NCI-H460 (cell line): Measurements from ENCODE around the gene VCP. TPM values are rescaled to one million over a fixed set of nuclear protein-coding genes. Genes with fewer than 3 reads are reported as not detected.

ENCODE experiments used
- DNase-seq: peaks from one replicate; pipeline ENCODE4 v3.0.0-alpha.2; 2016; ENCODE audit warnings: low read depth; ENCODE audit errors: extremely low read depth
- total RNA-seq: library from RNA; depleted of rRNA; stranded (reverse); fragments of >200 nt; shearing (Covaris generic); gene quantifications from 2 replicates; pipeline ENCODE4 v1.2.3, GENCODE V29; 2014

Gene VCP
- total RNA-seq, 1 experiment from 2014 or later: 161 TPM

- no peak for DNase-seq
Measured at GRCh38 chr9:35069020-35069419, 3.4 kb downstream of the VCP start.

GRCh38 chr9:35067056-35067455, 5.4 kb downstream of the VCP start:
- DNase-seq: no peak

- no peak for DNase-seq
Measured at GRCh38 chr9:35060548-35061207, 11.7 kb downstream of the VCP start.

- no peak for DNase-seq
Measured at GRCh38 chr9:35059438-35059837, 13.0 kb downstream of the VCP start.

GRCh38 chr9:35057271-35057620, 15.2 kb downstream of the VCP start:
- no peak for DNase-seq

GRCh38 chr9:35056571-35057270, 15.7 kb downstream of the VCP start:
- no peak for DNase-seq

GRCh38 chr9:35054871-35055644, 17.4 kb downstream of the VCP start:
- DNase-seq: no peak

- no peak for DNase-seq
Measured at GRCh38 chr9:35054185-35054835, 18.1 kb downstream of the VCP start.

- peak; percentile 25 for DNase-seq
Measured at GRCh38 chr9:35051069-35051967, 21.1 kb downstream of the VCP start.

GRCh38 chr9:35048511-35048910, 23.9 kb downstream of the VCP start:
- DNase-seq: no peak

GRCh38 chr9:35044071-35044470, 28.4 kb downstream of the VCP start:
- no peak for DNase-seq

- no peak for DNase-seq
Measured at GRCh38 chr9:35042891-35043545, 29.4 kb downstream of the VCP start.

- no peak for DNase-seq
Measured at GRCh38 chr9:35042081-35042604, 30.3 kb downstream of the VCP start.

GRCh38 chr9:35035851-35036701, 36.3 kb downstream of the VCP start:
- DNase-seq: no peak

- no peak for DNase-seq
Measured at GRCh38 chr9:35033101-35033500, 39.3 kb downstream of the VCP start.

- DNase-seq: no peak
Measured at GRCh38 chr9:35029852-35030251, 42.6 kb downstream of the VCP start.

- DNase-seq: no peak
Measured at GRCh38 chr9:35029241-35029640, 43.2 kb downstream of the VCP start.

- no peak for DNase-seq
Measured at GRCh38 chr9:35028341-35028740, 44.1 kb downstream of the VCP start.

GRCh38 chr9:35027860-35028259, 44.6 kb downstream of the VCP start:
- DNase-seq: no peak
